ENCODE results near the gene ZNF385A.

The ZNF385A gene, protein sequence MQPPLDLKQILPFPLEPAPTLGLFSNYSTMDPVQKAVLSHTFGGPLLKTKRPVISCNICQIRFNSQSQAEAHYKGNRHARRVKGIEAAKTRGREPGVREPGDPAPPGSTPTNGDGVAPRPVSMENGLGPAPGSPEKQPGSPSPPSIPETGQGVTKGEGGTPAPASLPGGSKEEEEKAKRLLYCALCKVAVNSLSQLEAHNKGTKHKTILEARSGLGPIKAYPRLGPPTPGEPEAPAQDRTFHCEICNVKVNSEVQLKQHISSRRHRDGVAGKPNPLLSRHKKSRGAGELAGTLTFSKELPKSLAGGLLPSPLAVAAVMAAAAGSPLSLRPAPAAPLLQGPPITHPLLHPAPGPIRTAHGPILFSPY

DNA sequence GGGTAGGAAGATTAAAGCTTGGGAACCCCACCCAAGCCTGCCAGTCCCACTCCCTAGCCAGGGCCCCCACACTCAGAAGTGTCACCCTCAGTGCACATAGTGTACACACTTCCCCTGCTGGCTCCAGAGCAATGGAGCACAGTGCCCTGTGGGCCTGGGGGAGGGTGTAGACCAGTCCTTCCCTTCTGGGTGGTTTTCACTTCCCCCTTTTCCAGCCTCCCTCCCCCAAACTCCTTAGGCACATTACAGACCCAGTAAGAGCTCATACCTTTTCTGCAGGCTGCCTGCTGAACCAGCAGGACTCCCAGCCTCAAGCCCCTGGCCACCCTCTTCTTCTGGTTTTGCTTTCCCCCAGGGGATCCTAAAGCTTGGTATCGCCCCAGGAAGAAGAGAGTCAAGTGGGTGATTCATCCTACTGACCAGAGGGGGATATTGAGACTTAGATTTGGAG lies at the start of gene ZNF385A:
TSS of gene ZNF385A (minus strand) at position 143 of the 451 bp plus-strand sequence. CDS start 219 bp downstream, outside the sequence.
- no peak within 1 kb of the TSS for H3K4me3 ChIP-seq (ENCODE audit: low read depth, low read length)
- TF ChIP-seq, protein P1, sequence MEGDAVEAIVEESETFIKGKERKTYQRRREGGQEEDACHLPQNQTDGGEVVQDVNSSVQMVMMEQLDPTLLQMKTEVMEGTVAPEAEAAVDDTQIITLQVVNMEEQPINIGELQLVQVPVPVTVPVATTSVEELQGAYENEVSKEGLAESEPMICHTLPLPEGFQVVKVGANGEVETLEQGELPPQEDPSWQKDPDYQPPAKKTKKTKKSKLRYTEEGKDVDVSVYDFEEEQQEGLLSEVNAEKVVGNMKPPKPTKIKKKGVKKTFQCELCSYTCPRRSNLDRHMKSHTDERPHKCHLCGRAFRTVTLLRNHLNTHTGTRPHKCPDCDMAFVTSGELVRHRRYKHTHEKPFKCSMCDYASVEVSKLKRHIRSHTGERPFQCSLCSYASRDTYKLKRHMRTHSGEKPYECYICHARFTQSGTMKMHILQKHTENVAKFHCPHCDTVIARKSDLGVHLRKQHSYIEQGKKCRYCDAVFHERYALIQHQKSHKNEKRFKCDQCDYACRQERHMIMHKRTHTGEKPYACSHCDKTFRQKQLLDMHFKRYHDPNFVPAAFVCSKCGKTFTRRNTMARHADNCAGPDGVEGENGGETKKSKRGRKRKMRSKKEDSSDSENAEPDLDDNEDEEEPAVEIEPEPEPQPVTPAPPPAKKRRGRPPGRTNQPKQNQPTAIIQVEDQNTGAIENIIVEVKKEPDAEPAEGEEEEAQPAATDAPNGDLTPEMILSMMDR (IDR thresholded peaks at IDR 0.05; ENCODE audit: low read depth, low read length): no peak

DNA sequence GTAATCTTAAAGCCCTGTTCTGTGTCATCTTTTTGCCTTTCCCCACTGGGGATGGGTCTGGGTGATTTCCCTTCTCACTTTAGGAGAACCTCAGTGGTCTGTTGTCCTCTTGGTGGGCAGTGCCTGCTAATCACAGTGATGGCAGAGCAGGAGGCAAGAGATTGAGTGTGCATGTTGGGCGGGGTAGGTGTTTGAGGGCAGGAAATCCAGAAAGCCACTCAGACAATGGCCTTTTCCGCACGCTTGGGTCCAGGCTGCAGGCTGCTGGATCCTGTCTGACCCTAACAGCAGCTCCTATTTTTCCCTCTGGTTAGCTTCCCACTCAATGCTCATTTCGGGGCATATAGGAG lies 48.3 kb upstream of the ZNF385A start:
- TF ChIP-seq, protein P1 (IDR thresholded peaks at IDR 0.05; ENCODE audit: low read depth, low read length): no peak
- no peak overlapping the region for H3K4me3 ChIP-seq (ENCODE audit: low read depth, low read length)

DNA sequence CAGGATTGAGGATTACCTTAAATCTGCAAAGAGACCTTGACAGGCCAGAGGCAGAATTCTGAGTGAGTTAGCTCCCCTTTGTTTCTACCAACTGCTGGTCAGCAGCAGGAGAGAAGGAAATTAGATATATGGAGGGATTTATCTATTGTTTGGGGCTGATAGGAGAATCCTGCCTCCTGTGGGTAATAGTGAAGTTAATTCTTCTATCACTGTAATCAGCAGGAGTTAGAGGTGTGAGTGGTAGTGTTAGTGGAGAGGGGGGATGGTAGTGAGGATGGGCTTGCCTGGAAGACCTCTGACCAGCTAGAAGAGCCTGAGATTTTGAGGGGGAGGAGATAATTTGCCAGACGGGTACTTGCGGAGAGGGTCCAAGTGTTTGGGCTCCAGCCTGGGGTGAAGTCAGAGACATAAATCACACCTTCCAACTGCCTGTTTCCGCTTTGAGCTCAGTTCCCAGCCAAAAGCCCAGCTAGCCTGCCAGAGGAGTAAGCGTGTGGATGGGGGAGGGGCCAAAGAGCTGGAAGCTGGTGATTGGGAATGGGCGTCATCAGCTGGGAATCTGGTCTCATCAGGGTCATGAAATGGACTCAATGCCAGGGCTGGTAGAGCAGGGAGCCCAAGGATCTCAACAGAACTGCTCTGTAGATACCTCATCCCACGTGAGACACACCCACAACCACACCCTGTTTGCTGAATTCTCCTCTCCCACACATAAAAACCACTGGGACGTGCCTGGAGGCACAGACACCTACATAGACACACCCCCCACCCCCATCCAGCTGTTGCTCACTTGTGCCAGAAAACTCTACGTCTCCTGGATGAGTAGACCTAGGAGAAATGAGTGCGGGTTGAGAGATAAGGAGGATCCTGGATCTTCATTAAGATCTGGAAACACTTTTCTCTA lies 47.6 kb upstream of the ZNF385A start:
- TF ChIP-seq, protein P1 (IDR thresholded peaks at IDR 0.05; ENCODE audit: low read depth, low read length): no peak
- no peak overlapping the region for H3K4me3 ChIP-seq (ENCODE audit: low read depth, low read length)

DNA sequence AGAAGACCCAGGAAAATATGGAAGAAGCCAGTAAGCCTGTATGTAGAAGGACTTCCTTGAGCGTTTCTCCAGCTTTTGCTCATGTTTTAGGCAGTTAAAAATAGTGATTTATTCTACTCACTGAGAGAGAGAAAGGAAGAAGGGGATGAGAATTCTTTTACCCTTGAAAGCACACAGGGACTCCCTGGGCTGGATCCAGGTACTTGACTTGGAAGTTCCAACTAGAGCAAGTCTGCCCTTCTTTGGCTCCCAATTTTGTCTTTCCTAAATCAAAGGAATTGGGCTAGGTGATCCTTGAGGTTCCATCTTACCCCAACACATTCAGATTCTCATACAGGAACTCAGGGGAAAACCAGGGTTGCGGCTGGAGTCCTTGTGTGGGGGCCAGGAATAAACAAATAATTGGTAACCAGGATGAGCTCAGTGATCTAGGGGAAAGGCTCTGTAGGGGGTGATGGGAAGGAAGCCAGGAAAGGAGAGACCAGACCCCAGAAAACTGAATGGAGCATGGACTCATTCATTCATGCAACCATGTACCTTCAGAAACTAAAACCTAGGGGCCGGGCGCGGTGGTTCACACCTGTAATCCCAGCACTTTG lies 46.0 kb upstream of the ZNF385A start:
- TF ChIP-seq, protein P1 (IDR thresholded peaks at IDR 0.05; ENCODE audit: low read depth, low read length): no peak
- no peak overlapping the region for H3K4me3 ChIP-seq (ENCODE audit: low read depth, low read length)

DNA sequence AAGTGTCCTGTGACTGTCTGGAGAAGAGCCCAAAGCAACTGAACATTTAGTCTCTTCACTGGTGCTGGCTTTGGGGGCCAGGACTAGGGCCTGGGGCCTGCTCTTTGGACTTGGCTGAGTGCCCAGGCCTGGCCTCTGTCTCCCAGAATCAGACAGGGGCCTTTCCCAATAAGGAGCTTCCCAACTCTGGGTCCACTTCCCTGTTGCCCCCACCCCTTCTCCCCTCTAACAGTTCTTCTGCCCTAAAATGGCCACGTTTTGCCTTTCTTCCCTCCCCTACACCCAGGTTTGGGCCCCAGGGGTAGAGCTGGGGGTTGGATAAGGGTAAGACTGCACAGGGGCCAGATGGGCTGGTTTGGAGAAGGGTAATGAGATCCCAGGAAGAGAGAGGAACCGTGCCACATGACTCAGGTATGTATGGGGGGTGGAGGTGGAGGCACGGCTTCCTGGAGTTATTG lies 44.5 kb upstream of the ZNF385A start:
- TF ChIP-seq, protein P1 (IDR thresholded peaks at IDR 0.05; ENCODE audit: low read depth, low read length): no peak
- no peak overlapping the region for H3K4me3 ChIP-seq (ENCODE audit: low read depth, low read length)

DNA sequence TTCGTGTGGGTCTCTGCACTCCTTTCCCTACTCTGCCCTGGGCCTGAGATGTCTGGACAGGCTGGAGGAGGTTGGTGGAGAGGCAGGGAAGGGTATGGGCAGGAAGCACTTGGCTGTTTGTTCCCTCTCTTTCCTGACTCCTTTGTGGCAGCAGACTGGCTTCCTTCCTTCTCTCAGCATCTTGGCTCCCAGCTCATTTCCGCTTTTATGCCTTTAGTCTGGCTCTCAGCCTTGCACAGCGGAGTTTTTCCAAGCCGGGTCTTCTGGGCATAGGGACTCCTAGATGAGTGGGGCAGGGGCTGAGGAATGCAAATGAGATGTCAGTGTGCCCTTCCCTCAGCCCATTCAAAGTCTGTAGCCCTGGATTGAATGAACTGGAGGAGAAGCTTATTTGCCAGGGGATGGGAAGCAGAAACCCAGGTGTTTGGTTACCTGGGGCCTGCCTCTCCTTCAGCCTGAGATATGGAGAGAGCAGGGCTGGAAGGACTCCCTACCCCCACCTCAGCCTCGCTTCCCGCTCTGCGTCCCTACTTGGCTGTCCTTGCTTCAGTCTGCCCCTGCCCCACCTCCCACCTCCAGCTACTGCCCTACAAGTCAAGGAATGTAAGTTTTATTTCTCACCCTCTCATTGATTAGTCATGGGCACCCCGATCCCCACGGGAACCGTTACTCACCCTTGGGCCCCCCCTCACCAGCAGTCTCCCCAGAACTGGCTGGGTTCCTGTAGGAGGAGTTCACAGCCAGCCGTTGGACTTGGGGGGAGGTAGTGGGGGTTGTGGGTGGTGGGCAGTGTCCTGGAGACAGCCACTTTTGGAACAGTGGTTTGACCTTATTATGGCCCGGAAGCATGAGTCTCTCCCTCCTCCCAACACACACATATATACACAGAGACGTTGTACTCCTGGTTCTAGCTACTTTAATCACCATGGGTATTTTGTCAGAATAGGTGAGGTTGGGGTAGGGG lies 43.8 kb upstream of the ZNF385A start:
- no peak overlapping the region for H3K4me3 ChIP-seq (ENCODE audit: low read depth, low read length)
- TF ChIP-seq, protein P1 (IDR thresholded peaks at IDR 0.05; ENCODE audit: low read depth, low read length): no peak
